MCF 10A (cell line): Measurements from ENCODE around the gene THADA. TPM values are rescaled to one million over a fixed set of nuclear protein-coding genes. Genes with fewer than 3 reads are reported as not detected.

ENCODE experiments used
- BruUV-seq: library from RNA; stranded (reverse); fragments of 400-500 nt; replicated peaks from 2 replicates; lab custom pipeline; 2021; lab: Mats Ljungman, UMichigan
- CTCF ChIA-PET: fragments of 300-600 bp; sonication (Branson Sonifier 250); formaldehyde crosslinking; extraction: SDS; loops from one replicate; lab custom pipeline; 2021; ENCODE audit warnings: antibody characterized with exemption, inconsistent platforms; lab: Yijun Ruan, JAX
- POLR2A ChIA-PET: fragments of 300-600, 350-650 bp; sonication (Branson Sonifier 250); formaldehyde crosslinking; extraction: SDS; loops from one replicate; lab custom pipeline; 2020; ENCODE audit warnings: antibody characterized with exemption, inconsistent platforms; lab: Yijun Ruan, JAX
- DNase-seq: peaks from one replicate; pipeline ENCODE4 v3.0.0-alpha.2; 2018; ENCODE audit not compliant: unreplicated experiment
- H3K27ac Mint-ChIP-seq: one replicate; pipeline ENCODE4 v1.8.0; 2022; ENCODE audit warnings: mild to moderate bottlenecking, low read depth, mixed read lengths; ENCODE audit not compliant: unreplicated experiment
- H3K27me3 Mint-ChIP-seq: one replicate; pipeline ENCODE4 v1.8.0; 2022; ENCODE audit warnings: mixed read lengths; ENCODE audit not compliant: insufficient read depth, unreplicated experiment
- H3K36me3 Mint-ChIP-seq: one replicate; pipeline ENCODE4 v1.8.0; 2022; ENCODE audit warnings: mild to moderate bottlenecking, moderate library complexity, mixed read lengths; ENCODE audit not compliant: insufficient read depth, unreplicated experiment
- H3K4me1 Mint-ChIP-seq: one replicate; pipeline ENCODE4 v1.8.0; 2022; ENCODE audit warnings: mixed read lengths; ENCODE audit not compliant: insufficient read depth, unreplicated experiment
- H3K4me3 Mint-ChIP-seq: one replicate; pipeline ENCODE4 v1.8.0; 2022; ENCODE audit warnings: mild to moderate bottlenecking, moderate library complexity, mixed read lengths; ENCODE audit not compliant: unreplicated experiment
- H3K9me3 Mint-ChIP-seq: one replicate; pipeline ENCODE4 v1.8.0; 2022; ENCODE audit warnings: mixed read lengths; ENCODE audit not compliant: unreplicated experiment
- intact Hi-C: fragments of 100-400 bp; cut with micrococcal nuclease; formaldehyde crosslinking; loops from 2 replicates; pipeline ENCODE4 v1.14.1; 2022
- total RNA-seq: library from RNA; stranded (reverse); gene quantifications from 2 replicates; pipeline ENCODE4 v1.2.3, GENCODE V29; 2022
- TF ChIP-seq, protein P1 (sequence below): fragments of 200-600 bp; IDR thresholded peaks from one replicate; pipeline ENCODE4 v1.8.0; 2022; ENCODE audit warnings: antibody characterized with exemption, mild to moderate bottlenecking; ENCODE audit not compliant: unreplicated experiment

Gene THADA
- total RNA-seq, 1 experiment from 2014 or later = 49.8 TPM

DNA sequence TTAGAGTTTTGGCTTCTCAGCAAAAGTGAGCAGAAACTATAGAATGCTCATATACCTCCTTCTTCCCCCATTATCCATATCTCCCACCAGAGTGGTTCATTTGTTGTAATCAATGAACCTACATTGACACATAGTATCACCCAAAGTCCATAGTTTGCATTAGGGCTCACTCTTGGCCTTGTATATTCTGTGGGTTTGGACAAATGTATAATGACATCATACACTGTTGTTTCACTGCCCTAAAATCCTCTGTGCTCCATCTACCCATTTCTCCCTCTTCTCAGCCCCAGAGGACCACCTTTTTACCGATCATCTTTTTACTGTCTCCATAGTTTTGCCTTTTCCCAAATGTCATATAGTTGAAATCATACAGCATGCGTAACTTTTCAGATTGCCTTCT lies 393.5 kb downstream of the THADA start:
- POLR2A ChIA-PET = interaction anchor here (2.0 kb wide), 1 partner anchor 18 kb away, joined by 7 read pairs; no protein-coding TSS in a partner anchor
- DNase-seq = no peak
- TF ChIP-seq, protein P1, sequence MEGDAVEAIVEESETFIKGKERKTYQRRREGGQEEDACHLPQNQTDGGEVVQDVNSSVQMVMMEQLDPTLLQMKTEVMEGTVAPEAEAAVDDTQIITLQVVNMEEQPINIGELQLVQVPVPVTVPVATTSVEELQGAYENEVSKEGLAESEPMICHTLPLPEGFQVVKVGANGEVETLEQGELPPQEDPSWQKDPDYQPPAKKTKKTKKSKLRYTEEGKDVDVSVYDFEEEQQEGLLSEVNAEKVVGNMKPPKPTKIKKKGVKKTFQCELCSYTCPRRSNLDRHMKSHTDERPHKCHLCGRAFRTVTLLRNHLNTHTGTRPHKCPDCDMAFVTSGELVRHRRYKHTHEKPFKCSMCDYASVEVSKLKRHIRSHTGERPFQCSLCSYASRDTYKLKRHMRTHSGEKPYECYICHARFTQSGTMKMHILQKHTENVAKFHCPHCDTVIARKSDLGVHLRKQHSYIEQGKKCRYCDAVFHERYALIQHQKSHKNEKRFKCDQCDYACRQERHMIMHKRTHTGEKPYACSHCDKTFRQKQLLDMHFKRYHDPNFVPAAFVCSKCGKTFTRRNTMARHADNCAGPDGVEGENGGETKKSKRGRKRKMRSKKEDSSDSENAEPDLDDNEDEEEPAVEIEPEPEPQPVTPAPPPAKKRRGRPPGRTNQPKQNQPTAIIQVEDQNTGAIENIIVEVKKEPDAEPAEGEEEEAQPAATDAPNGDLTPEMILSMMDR = no peak
- CTCF ChIA-PET = interaction anchor here (0.6 to 1.1 kb wide), 2 partner anchors 22 to 254 kb away, joined by 4 read pairs; no protein-coding TSS in a partner anchor
- no peaks in the 10 kb centered on the region for H3K9me3 Mint-ChIP-seq
- no peaks in the 10 kb centered on the region for H3K36me3 Mint-ChIP-seq
- H3K4me3 Mint-ChIP-seq = no peak overlapping the region
- no peak overlapping the region for H3K27ac Mint-ChIP-seq
- no TSS peak for BruUV-seq
- peaks cover 10% of the 10 kb centered on the region for H3K4me1 Mint-ChIP-seq
- H3K27me3 Mint-ChIP-seq = no peaks in the 10 kb centered on the region
- intact Hi-C loops = no loop called here

GRCh38 chr2:43201497-43201896 lies 394.3 kb downstream of the THADA start:
- H3K4me1 Mint-ChIP-seq = peaks cover 10% of the 10 kb centered on the region
- DNase-seq = no peak
- H3K9me3 Mint-ChIP-seq = no peaks in the 10 kb centered on the region
- no peak overlapping the region for H3K4me3 Mint-ChIP-seq
- no TSS peak for BruUV-seq
- no peaks in the 10 kb centered on the region for H3K36me3 Mint-ChIP-seq
- ChIA-PET POLR2A (interaction anchor here (1.1 to 2.4 kb wide), 3 partner anchors 20 to 42 kb away, joined by 4 to 7 read pairs (median 6); no protein-coding TSS in a partner anchor), CTCF (interaction anchor here (0.6 to 1.1 kb wide), 2 partner anchors 11 to 435 kb away, joined by 3 read pairs; no protein-coding TSS in a partner anchor)
- no peaks in the 10 kb centered on the region for H3K27me3 Mint-ChIP-seq
- intact Hi-C loops = no loop called here
- TF ChIP-seq, protein P1 = no peak
- H3K27ac Mint-ChIP-seq = no peak overlapping the region

GRCh38 chr2:43201016-43201415 lies 394.8 kb downstream of the THADA start:
- BruUV-seq = no TSS peak
- CTCF ChIA-PET = interaction anchor here (0.5 to 1.1 kb wide), 3 partner anchors 12 to 28 kb away, joined by 3 read pairs; partner anchors contain the start of gene ZFP36L2
- H3K4me3 Mint-ChIP-seq = no peak overlapping the region

More at GRCh38 chr2:43201016-43201415, 394.8 kb downstream of the THADA start:
- peak overlapping the region; percentile 76 for H3K27ac Mint-ChIP-seq
- TF ChIP-seq, protein P1 = no peak
- H3K36me3 Mint-ChIP-seq = no peaks in the 10 kb centered on the region
- no peak for DNase-seq
- no peaks in the 10 kb centered on the region for H3K9me3 Mint-ChIP-seq
- POLR2A ChIA-PET = interaction anchor here (1.1 to 2.4 kb wide), 4 partner anchors 20 to 41 kb away, joined by 4 to 9 read pairs (median 6); no protein-coding TSS in a partner anchor
- H3K27me3 Mint-ChIP-seq = no peaks in the 10 kb centered on the region
- peaks cover 10% of the 10 kb centered on the region for H3K4me1 Mint-ChIP-seq
- intact Hi-C loops = no loop called here
